ENCODE measurements around the gene VAMP2.

Gene VAMP2

GRCh38 chr17:8141045-8141444, 21.7 kb downstream of the VAMP2 start:
- no peak overlapping the region for H3K4me3 ChIP-seq (replicated peaks in 1 of 2; ENCODE audit: low read depth in 2 of 2, low read length in 2 of 2)
- no peak for DNase-seq (ENCODE audit: low read depth in 2 of 2)
- no peak for TF ChIP-seq CTCF (IDR thresholded peaks at IDR 0.05; ENCODE audit: low read depth, low read length)

DNA sequence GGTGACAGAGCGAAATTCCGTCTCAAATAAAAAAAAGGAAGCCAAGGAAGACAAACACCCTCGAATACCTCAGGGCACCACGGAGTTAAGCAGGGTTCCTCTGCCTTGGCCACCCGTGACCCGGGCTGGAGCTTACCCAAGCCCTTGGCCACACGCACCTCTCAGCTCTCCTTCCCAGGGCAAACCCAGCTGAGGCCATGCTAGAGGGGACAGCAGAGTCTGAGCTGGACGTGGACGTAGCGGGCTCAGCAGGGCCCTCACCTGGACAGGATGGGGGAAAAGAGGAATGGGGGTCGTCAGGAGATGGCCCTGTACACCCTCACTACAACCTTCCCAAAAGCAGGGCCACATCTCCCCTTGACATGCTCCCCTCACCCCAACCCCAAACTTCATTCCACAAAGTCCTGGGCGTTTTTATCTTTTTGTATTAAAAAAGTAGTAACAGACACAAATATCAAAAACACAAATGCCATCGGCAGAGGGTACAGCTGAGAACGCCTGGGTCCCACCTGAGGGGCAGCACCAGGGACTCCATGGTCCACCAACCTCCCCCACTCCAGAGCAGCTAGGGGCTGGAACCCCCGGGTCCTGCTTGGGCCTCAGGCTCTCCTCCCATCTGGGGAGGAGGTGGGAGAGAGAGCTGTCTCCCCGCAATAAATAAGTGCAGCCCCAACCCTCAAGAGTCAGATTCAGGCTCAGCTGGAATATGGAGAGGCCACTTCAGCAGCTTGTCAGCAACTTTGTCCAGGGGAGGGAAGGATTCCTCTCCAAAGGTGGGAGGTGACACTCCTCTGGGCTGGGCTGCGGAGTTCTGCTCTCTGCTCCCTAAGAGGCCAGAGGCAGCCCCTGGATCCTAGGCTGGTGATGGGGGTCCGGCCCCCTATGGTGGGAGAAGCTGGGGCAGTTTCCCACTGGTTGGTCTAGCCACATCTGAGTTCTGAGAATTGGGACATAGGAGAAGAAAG, 22.4 kb downstream of the VAMP2 start:
- no peak for TF ChIP-seq CTCF (IDR thresholded peaks at IDR 0.05; ENCODE audit: low read depth, low read length)
- no peak for DNase-seq (ENCODE audit: low read depth in 2 of 2)
- no peak overlapping the region for H3K4me3 ChIP-seq (replicated peaks in 1 of 2; ENCODE audit: low read depth in 2 of 2, low read length in 2 of 2)

DNA sequence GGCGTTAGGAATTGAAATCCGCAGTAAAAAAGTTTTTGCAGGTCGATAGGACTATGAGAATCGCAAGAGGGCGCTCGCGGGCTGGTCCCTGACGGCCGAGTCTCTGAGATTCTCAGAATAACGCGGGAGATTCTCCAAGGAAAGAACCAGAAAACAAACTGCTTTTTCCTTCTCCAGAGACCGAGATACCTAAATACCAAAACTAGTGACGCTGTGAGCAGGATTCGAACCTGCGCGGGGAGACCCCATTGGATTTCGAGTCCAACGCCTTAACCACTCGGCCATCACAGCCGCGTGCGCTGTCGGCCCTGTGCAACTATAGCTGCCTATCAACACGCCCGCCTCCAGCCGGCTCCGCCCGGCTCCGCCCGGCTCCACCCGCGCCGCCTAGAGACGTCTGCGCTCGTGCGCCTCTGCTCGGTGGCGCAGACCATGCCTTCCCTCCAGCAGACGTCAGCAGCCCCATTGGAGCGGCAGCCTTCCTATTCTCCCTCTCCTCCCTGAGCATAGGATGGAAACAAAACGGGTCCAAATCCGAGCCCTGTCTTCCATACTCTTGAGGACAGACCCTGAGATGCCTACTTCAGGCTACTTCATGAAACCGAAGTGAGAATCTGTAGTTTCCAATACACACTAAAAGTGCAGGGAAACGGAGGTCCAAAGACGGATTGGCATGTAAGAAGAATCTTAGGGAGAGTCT, 23.9 kb downstream of the VAMP2 start:
- TF ChIP-seq CTCF (IDR thresholded peaks at IDR 0.05; ENCODE audit: low read depth, low read length), result peak; percentile 93
- peak; percentile 98 to 99 for DNase-seq (ENCODE audit: low read depth in 2 of 2)

DNA sequence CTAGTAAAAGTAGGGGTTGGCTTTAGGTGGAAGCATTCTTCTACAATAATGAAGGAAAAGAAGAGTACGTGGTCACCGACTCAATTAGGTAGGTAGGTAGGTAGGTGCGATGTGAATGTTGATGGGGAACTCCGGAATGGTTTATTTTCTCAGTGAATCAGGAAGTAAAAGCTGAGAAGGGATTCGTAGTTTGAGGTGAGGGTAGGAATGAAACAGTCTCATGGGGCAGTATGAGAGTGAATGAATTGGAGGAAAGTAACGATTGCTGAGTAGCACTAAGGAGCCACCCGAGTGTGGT, 24.4 kb downstream of the VAMP2 start:
- no peak for DNase-seq (ENCODE audit: low read depth in 2 of 2)
- peak overlapping the region in 1 of 2 donors; percentile 34 for H3K4me3 ChIP-seq (replicated peaks in 1 of 2; ENCODE audit: low read depth in 2 of 2, low read length in 2 of 2)
- no peak for TF ChIP-seq CTCF (IDR thresholded peaks at IDR 0.05; ENCODE audit: low read depth, low read length)

More for the DNA sequence above, 23.9 kb downstream of the VAMP2 start:
- H3K4me3 ChIP-seq (replicated peaks in 1 of 2; ENCODE audit: low read depth in 2 of 2, low read length in 2 of 2), result peak overlapping the region in 1 of 2 donors; percentile 36

GRCh38 chr17:8137645-8138373, 24.9 kb downstream of the VAMP2 start:
- DNase-seq (ENCODE audit: low read depth in 2 of 2), result no peak
- no peak for TF ChIP-seq CTCF (IDR thresholded peaks at IDR 0.05; ENCODE audit: low read depth, low read length)
- peak overlapping the region in 1 of 2 donors; percentile 34 for H3K4me3 ChIP-seq (replicated peaks in 1 of 2; ENCODE audit: low read depth in 2 of 2, low read length in 2 of 2)

DNA sequence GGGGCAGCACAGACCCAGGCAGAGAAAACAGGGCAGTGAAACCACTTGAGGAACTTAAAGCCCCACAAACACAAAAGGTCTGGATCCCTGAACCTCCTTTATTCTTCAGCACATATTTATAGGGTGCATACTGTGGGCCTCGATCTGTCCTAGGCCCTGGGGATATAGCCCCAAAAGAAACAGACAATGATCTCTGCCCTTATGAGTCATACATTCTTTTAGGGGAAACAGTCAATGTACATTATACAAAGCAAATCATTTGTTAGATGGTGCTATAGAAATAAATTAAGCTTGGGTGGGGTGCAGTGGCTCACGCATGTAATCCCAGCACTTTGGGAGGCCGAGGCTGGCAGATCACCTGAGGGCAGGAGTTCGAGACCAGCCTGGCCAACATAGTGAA, 28.8 kb downstream of the VAMP2 start:
- TF ChIP-seq CTCF (IDR thresholded peaks at IDR 0.05; ENCODE audit: low read depth, low read length), result no peak
- no peak for DNase-seq (ENCODE audit: low read depth in 2 of 2)
- no peak overlapping the region for H3K4me3 ChIP-seq (replicated peaks in 1 of 2; ENCODE audit: low read depth in 2 of 2, low read length in 2 of 2)
